Activated CD4-positive, alpha-beta memory T cell treated with anti-CD3 and anti-CD28 coated beads, Interleukin-2, amount 10 ng/mL, durations not matched to agents 7 days and 5 days (primary cell): ENCODE measurements around the gene LMO3. TPM values are rescaled to one million over a fixed set of nuclear protein-coding genes. Genes with fewer than 3 reads are reported as not detected.

ENCODE experiments used
- CTCF ChIA-PET: fragments of 350-600 bp; sonication (Branson Sonifier 250); formaldehyde crosslinking; loops from one replicate; lab custom pipeline; 2021; ENCODE audit warnings: antibody characterized with exemption, inconsistent platforms; lab: Charles Lee
- POLR2A ChIA-PET: fragments of 350-600 bp; sonication (Branson Sonifier 250); formaldehyde crosslinking; loops from one replicate; lab custom pipeline; 2021; ENCODE audit warnings: antibody characterized with exemption; lab: Charles Lee
- DNase-seq: peaks from one replicate; pipeline ENCODE4 v3.0.0-alpha.2; 2020
- H3K27ac Mint-ChIP-seq: one replicate; pipeline ENCODE4 v1.8.0; 2021; ENCODE audit warnings: mild to moderate bottlenecking, mixed read lengths
- H3K27me3 Mint-ChIP-seq: one replicate; pipeline ENCODE4 v1.8.0; 2021; ENCODE audit warnings: mixed read lengths
- H3K36me3 Mint-ChIP-seq: one replicate; pipeline ENCODE4 v1.8.0; 2021; ENCODE audit warnings: low read depth, mixed read lengths
- H3K4me1 Mint-ChIP-seq: one replicate; pipeline ENCODE4 v1.8.0; 2021; ENCODE audit warnings: mixed read lengths
- H3K4me3 Mint-ChIP-seq: one replicate; pipeline ENCODE4 v1.8.0; 2021; ENCODE audit warnings: mild to moderate bottlenecking, mixed read lengths
- H3K9me3 Mint-ChIP-seq: one replicate; pipeline ENCODE4 v1.8.0; 2021; ENCODE audit warnings: mixed read lengths
- total RNA-seq, 2 experiments: library from RNA; stranded (reverse); gene quantifications; one replicate each; pipeline ENCODE4 v1.2.3, GENCODE V29; 2021

LMO3 gene
- total RNA-seq, result not detected

- H3K4me3 Mint-ChIP-seq, result no peak within 1 kb of the TSS
- no peak within 1 kb of the TSS for H3K27ac Mint-ChIP-seq
- CTCF ChIA-PET, result no interaction called here
- H3K4me1 Mint-ChIP-seq, result peaks cover 2% of the 10 kb centered on the region
- no peaks in the 10 kb centered on the region for H3K36me3 Mint-ChIP-seq
- peaks cover 39% of the 10 kb centered on the region for H3K27me3 Mint-ChIP-seq
- H3K9me3 Mint-ChIP-seq, result no peaks in the 10 kb centered on the region
- POLR2A ChIA-PET, result no interaction called here
- DNase-seq, result no peak
Measured at GRCh38 chr12:16606117-16606200, at the start of gene LMO3. Gene LMO3, minus strand, starts transcription at chr12:16606162. Its CDS starts 5,302 bp downstream, at chr12:16600860.

GRCh38 chr12:16636435-16637055, 30.6 kb upstream of the LMO3 start:
- no peak for DNase-seq
- Mint-ChIP-seq H3K36me3 (no peaks in the 10 kb centered on the region), H3K4me3 (no peak overlapping the region), H3K9me3 (peaks cover 2% of the 10 kb centered on the region), H3K4me1 (no peaks in the 10 kb centered on the region), H3K27ac (no peak overlapping the region), H3K27me3 (no peaks in the 10 kb centered on the region)
- POLR2A ChIA-PET, result no interaction called here
- CTCF ChIA-PET, result no interaction called here

GRCh38 chr12:16634786-16635185, 28.8 kb upstream of the LMO3 start:
- no peak overlapping the region for H3K27ac Mint-ChIP-seq
- no peak overlapping the region for H3K4me3 Mint-ChIP-seq
- no peaks in the 10 kb centered on the region for H3K4me1 Mint-ChIP-seq
- no peak for DNase-seq
- CTCF ChIA-PET, result no interaction called here
- peaks cover 2% of the 10 kb centered on the region for H3K9me3 Mint-ChIP-seq
- no peaks in the 10 kb centered on the region for H3K27me3 Mint-ChIP-seq
- POLR2A ChIA-PET, result no interaction called here
- H3K36me3 Mint-ChIP-seq, result no peaks in the 10 kb centered on the region

GRCh38 chr12:16626991-16627390, 21.0 kb upstream of the LMO3 start:
- no peaks in the 10 kb centered on the region for H3K27me3 Mint-ChIP-seq
- no peaks in the 10 kb centered on the region for H3K36me3 Mint-ChIP-seq
- H3K4me1 Mint-ChIP-seq, result no peaks in the 10 kb centered on the region
- H3K4me3 Mint-ChIP-seq, result no peak overlapping the region
- no peak overlapping the region for H3K27ac Mint-ChIP-seq
- ChIA-PET CTCF (no interaction called here), POLR2A (no interaction called here)
- no peak for DNase-seq
- peaks cover 3% of the 10 kb centered on the region for H3K9me3 Mint-ChIP-seq

- Mint-ChIP-seq H3K4me3 (no peak overlapping the region), H3K9me3 (peaks cover 2% of the 10 kb centered on the region), H3K27me3 (no peaks in the 10 kb centered on the region), H3K27ac (no peak overlapping the region), H3K36me3 (no peaks in the 10 kb centered on the region), H3K4me1 (no peaks in the 10 kb centered on the region)
- DNase-seq, result no peak
- POLR2A ChIA-PET, result no interaction called here
- CTCF ChIA-PET, result no interaction called here
Measured at GRCh38 chr12:16622338-16622737, 16.4 kb upstream of the LMO3 start.

GRCh38 chr12:16619537-16619936, 13.6 kb upstream of the LMO3 start:
- Mint-ChIP-seq H3K4me3 (no peak overlapping the region), H3K36me3 (no peaks in the 10 kb centered on the region), H3K27ac (no peak overlapping the region), H3K9me3 (peaks cover 7% of the 10 kb centered on the region), H3K4me1 (no peaks in the 10 kb centered on the region), H3K27me3 (no peaks in the 10 kb centered on the region)
- POLR2A ChIA-PET, result no interaction called here
- DNase-seq, result no peak
- CTCF ChIA-PET, result no interaction called here

- H3K27me3 Mint-ChIP-seq, result no peaks in the 10 kb centered on the region
Measured at GRCh38 chr12:16618256-16618655, 12.3 kb upstream of the LMO3 start.

GRCh38 chr12:16613199-16613598, 7.2 kb upstream of the LMO3 start:
- H3K9me3 Mint-ChIP-seq, result peaks cover 4% of the 10 kb centered on the region
- no peaks in the 10 kb centered on the region for H3K4me1 Mint-ChIP-seq
- POLR2A ChIA-PET, result no interaction called here
- no peak overlapping the region for H3K4me3 Mint-ChIP-seq
- no peak overlapping the region for H3K27ac Mint-ChIP-seq
- CTCF ChIA-PET, result no interaction called here
- no peak for DNase-seq
- peaks cover 13% of the 10 kb centered on the region for H3K27me3 Mint-ChIP-seq
- H3K36me3 Mint-ChIP-seq, result no peaks in the 10 kb centered on the region

More at GRCh38 chr12:16618256-16618655, 12.3 kb upstream of the LMO3 start:
- Mint-ChIP-seq H3K9me3 (peaks cover 7% of the 10 kb centered on the region), H3K4me3 (no peak overlapping the region), H3K4me1 (no peaks in the 10 kb centered on the region), H3K36me3 (no peaks in the 10 kb centered on the region), H3K27ac (no peak overlapping the region)
- ChIA-PET POLR2A (no interaction called here), CTCF (no interaction called here)
- DNase-seq, result no peak

GRCh38 chr12:16612647-16613046, 6.7 kb upstream of the LMO3 start:
- Mint-ChIP-seq H3K4me3 (no peak overlapping the region), H3K27ac (no peak overlapping the region), H3K9me3 (peaks cover 4% of the 10 kb centered on the region), H3K36me3 (no peaks in the 10 kb centered on the region), H3K4me1 (no peaks in the 10 kb centered on the region), H3K27me3 (peaks cover 18% of the 10 kb centered on the region)
- ChIA-PET CTCF (no interaction called here), POLR2A (no interaction called here)
- no peak for DNase-seq

GRCh38 chr12:16611146-16611545, 5.2 kb upstream of the LMO3 start:
- no peaks in the 10 kb centered on the region for H3K4me1 Mint-ChIP-seq
- H3K27ac Mint-ChIP-seq, result no peak overlapping the region
- ChIA-PET CTCF (no interaction called here), POLR2A (no interaction called here)
- peaks cover 31% of the 10 kb centered on the region for H3K27me3 Mint-ChIP-seq
- no peaks in the 10 kb centered on the region for H3K36me3 Mint-ChIP-seq
- H3K9me3 Mint-ChIP-seq, result peaks cover 4% of the 10 kb centered on the region
- H3K4me3 Mint-ChIP-seq, result no peak overlapping the region
- no peak for DNase-seq

- Mint-ChIP-seq H3K27ac (no peak overlapping the region), H3K4me3 (no peak overlapping the region), H3K4me1 (peaks cover under 1% of the 10 kb centered on the region), H3K27me3 (peaks cover 34% of the 10 kb centered on the region), H3K9me3 (peaks cover 4% of the 10 kb centered on the region), H3K36me3 (no peaks in the 10 kb centered on the region)
- ChIA-PET CTCF (no interaction called here), POLR2A (no interaction called here)
- DNase-seq, result no peak
Measured at GRCh38 chr12:16610743-16611142, 4.8 kb upstream of the LMO3 start.

GRCh38 chr12:16610001-16610585, 4.1 kb upstream of the LMO3 start:
- Mint-ChIP-seq H3K27ac (no peak overlapping the region), H3K4me3 (no peak overlapping the region), H3K27me3 (peaks cover 39% of the 10 kb centered on the region), H3K36me3 (no peaks in the 10 kb centered on the region), H3K4me1 (peaks cover 2% of the 10 kb centered on the region), H3K9me3 (peaks cover under 1% of the 10 kb centered on the region)
- no peak for DNase-seq
- ChIA-PET CTCF (no interaction called here), POLR2A (no interaction called here)

GRCh38 chr12:16608946-16609539, 3.1 kb upstream of the LMO3 start:
- no peak overlapping the region for H3K27ac Mint-ChIP-seq
- H3K4me3 Mint-ChIP-seq, result no peak overlapping the region
- peaks cover 2% of the 10 kb centered on the region for H3K4me1 Mint-ChIP-seq
- H3K9me3 Mint-ChIP-seq, result no peaks in the 10 kb centered on the region
- no peaks in the 10 kb centered on the region for H3K36me3 Mint-ChIP-seq
- POLR2A ChIA-PET, result no interaction called here
- H3K27me3 Mint-ChIP-seq, result peaks cover 39% of the 10 kb centered on the region
- no peak for DNase-seq
- CTCF ChIA-PET, result no interaction called here
